HepG2 (cell line): Measurements from ENCODE around the gene ELAC1. TPM values are rescaled to one million over a fixed set of nuclear protein-coding genes. Genes with fewer than 3 reads are reported as not detected.

ENCODE experiments used
- ATAC-seq: fragments of 200-7000 bp; cut with Tn5 transposase; 3 replicates; pipeline ENCODE4 v1.9.1; 2020; ENCODE audit warnings: mild to moderate bottlenecking, moderate library complexity
- BruUV-seq: library from RNA; stranded (reverse); fragments of 400-500 nt; replicated peaks from 2 replicates; lab custom pipeline; 2021; lab: Mats Ljungman, UMichigan
- CTCF ChIA-PET: fragments of 300-600 bp; formaldehyde crosslinking; extraction: SDS; loops from one replicate; lab custom pipeline; 2021; ENCODE audit warnings: low total read pairs, inconsistent platforms, low intra/inter-chr PET ratio; lab: Yijun Ruan, JAX
- POLR2A ChIA-PET: fragments of 350-600 bp; sonication (Branson Sonifier 250); formaldehyde crosslinking; loops from one replicate; lab custom pipeline; 2020; ENCODE audit warnings: antibody characterized with exemption, inconsistent platforms; lab: Yijun Ruan, JAX
- DNase-seq: peaks from one replicate; pipeline ENCODE4 v3.0.0-alpha.2; 2015; ENCODE audit warnings: low spot score
- FAIRE-seq: peaks from 3 replicates; lab custom pipeline; 2011; peaks lifted over from hg19 to GRCh38; lab: Jason Lieb, UNC
- H2AFZ ChIP-seq: one replicate; pipeline ENCODE4 v1.6.1; 2011; ENCODE audit warnings: low read length, inconsistent platforms
- H3K27ac ChIP-seq: fragments of 300-600 bp; 3 replicates; pipeline ENCODE4 v1.8.0; 2011; ENCODE audit warnings: mixed run types, mild to moderate bottlenecking, mixed read lengths, low read length, inconsistent platforms; ENCODE audit not compliant: insufficient read depth; ENCODE audit errors: extremely low read length
- H3K27me3 ChIP-seq, 2 experiments: fragments of 200-600 bp in 1 of 2; 2 replicates in 1 of 2; 3 replicates in 1 of 2; pipeline versions ENCODE4 v1.6.0 to v1.8.0; 2011; ENCODE audit warnings: low read length in 2 of 2, mild to moderate bottlenecking in 2 of 2, moderate library complexity in 2 of 2, inconsistent platforms in 1 of 2; ENCODE audit not compliant: insufficient read depth in 2 of 2, control insufficient read depth in 1 of 2
- H3K36me3 ChIP-seq, 2 experiments: fragments of 200-600 bp in 1 of 2; replicated peaks in 1 of 2; 2 replicates in 1 of 2; 3 replicates in 1 of 2; pipeline versions ENCODE4 v1.5.1 to v1.8.0; 2011; ENCODE audit warnings: low read length in 2 of 2, inconsistent platforms in 1 of 2; ENCODE audit not compliant: insufficient read depth in 2 of 2, control insufficient read depth in 1 of 2
- H3K4me1 ChIP-seq: 2 replicates; pipeline ENCODE4 v1.5.1; 2012; ENCODE audit warnings: low read length, inconsistent platforms; ENCODE audit not compliant: insufficient read depth
- H3K4me2 ChIP-seq: 2 replicates; pipeline ENCODE4 v1.6.0; 2011; ENCODE audit warnings: low read depth, low read length, inconsistent platforms
- H3K4me3 ChIP-seq, 3 experiments: fragments of 200-600 bp in 1 of 3; sonication (generic), shearing (Covaris generic) in 1 of 3; replicated peaks in 1 of 3; 2 replicates each; pipeline ENCODE4 v1.5.1; 2011 to 2016; ENCODE audit warnings: low read length in 3 of 3, inconsistent platforms in 2 of 3, low read depth in 2 of 3, mild to moderate bottlenecking in 2 of 3, control low read depth in 1 of 3, mixed read lengths in 1 of 3; ENCODE audit not compliant: insufficient read depth in 1 of 3
- H3K79me2 ChIP-seq: one replicate; pipeline ENCODE4 v1.6.1; 2011; ENCODE audit warnings: low read length, inconsistent platforms; ENCODE audit not compliant: insufficient read depth
- H3K9ac ChIP-seq: 2 replicates; pipeline ENCODE4 v1.6.0; 2011; ENCODE audit warnings: mild to moderate bottlenecking, low read depth, low read length, inconsistent platforms; ENCODE audit not compliant: insufficient read depth
- H3K9me3 ChIP-seq: 2 replicates; pipeline ENCODE4 v1.5.1; 2012; ENCODE audit warnings: mild to moderate bottlenecking, low read length
- H4K20me1 ChIP-seq: 2 replicates; pipeline ENCODE4 v1.6.0; 2011; ENCODE audit warnings: inconsistent platforms, mild to moderate bottlenecking, low read length, moderate library complexity; ENCODE audit not compliant: insufficient read depth
- MZF1 ChIP-seq: sonication (generic); formaldehyde crosslinking; IDR thresholded peaks from 2 replicates; pipeline ENCODE4 v1.8.1; 2023; ENCODE audit warnings: mild to moderate bottlenecking, missing genetic modification reagents, borderline replicate concordance
- NR2F6 ChIP-seq, 2 experiments: IDR thresholded peaks; 2 replicates each; pipeline ENCODE4 v1.6.1; 2016; ENCODE audit warnings: antibody characterized with exemption in 1 of 2, mild to moderate bottlenecking in 1 of 2
- SIX1 ChIP-seq: sonication (generic); formaldehyde crosslinking; IDR thresholded peaks from 2 replicates; pipeline ENCODE4 v1.4.0; 2020; ENCODE audit warnings: missing genetic modification reagents, borderline replicate concordance
- SIX4 ChIP-seq: sonication (generic); formaldehyde crosslinking; IDR thresholded peaks from 2 replicates; pipeline ENCODE4 v1.4.0; 2020; ENCODE audit warnings: missing genetic modification reagents
- SP2 ChIP-seq: sonication (generic); formaldehyde crosslinking; IDR thresholded peaks from 2 replicates; pipeline ENCODE4 v1.5.1; 2020; ENCODE audit warnings: mild to moderate bottlenecking, missing genetic modification reagents
- ZNF235 ChIP-seq: sonication (generic); formaldehyde crosslinking; IDR thresholded peaks from 2 replicates; pipeline ENCODE4 v1.8.1; 2023; ENCODE audit warnings: mild to moderate bottlenecking, missing genetic modification reagents, borderline replicate concordance
- ZNF256 ChIP-seq: sonication (generic); formaldehyde crosslinking; conservative IDR thresholded peaks from 2 replicates; pipeline ENCODE4 v1.4.0; 2020; ENCODE audit warnings: missing genetic modification reagents
- ZNF33B ChIP-seq: sonication (generic); formaldehyde crosslinking; IDR thresholded peaks from 2 replicates; pipeline ENCODE4 v1.5.1; 2020; ENCODE audit warnings: mild to moderate bottlenecking, missing genetic modification reagents
- ZNF343 ChIP-seq: sonication (generic); formaldehyde crosslinking; IDR thresholded peaks from 2 replicates; pipeline ENCODE4 v1.4.0; 2020; ENCODE audit warnings: mild to moderate bottlenecking, missing genetic modification reagents
- ZNF432 ChIP-seq: sonication (generic); formaldehyde crosslinking; IDR thresholded peaks from 2 replicates; pipeline ENCODE4 v1.5.0; 2020; ENCODE audit warnings: missing genetic modification reagents, mild to moderate bottlenecking, borderline replicate concordance
- ZNF557 ChIP-seq: sonication (generic); formaldehyde crosslinking; IDR thresholded peaks from 2 replicates; pipeline ENCODE4 v1.4.0; 2020; ENCODE audit warnings: missing genetic modification reagents
- ZNF777 ChIP-seq: sonication (generic); formaldehyde crosslinking; IDR thresholded peaks from 2 replicates; pipeline ENCODE4 v1.4.0; 2020; ENCODE audit warnings: missing genetic modification reagents
- WGBS: methylation state at CpG from one replicate; pipeline ENCODE4 v1.1.6; 2017; ENCODE audit warnings: low lambda C conversion rate; 5-methylcytosine and 5-hydroxymethylcytosine counted together
- in situ Hi-C: cut with HindIII; loops from 2 replicates; pipeline ENCODE4 v1.10.0; 2017; ENCODE audit warnings: low pct_unique_long_range_greater_than_20kb; ENCODE audit not compliant: extremely low pct_ligation_motif_present
- intact Hi-C: fragments of 100-400 bp; cut with micrococcal nuclease; formaldehyde crosslinking; loops from one replicate; pipeline ENCODE4 v1.10.0; 2022; ENCODE audit not compliant: unreplicated experiment
- polyA plus RNA-seq, 8 experiments: library from polyadenylated mRNA; depleted of rRNA in 3 of 8; stranded (reverse) in 7 of 8; unstranded in 1 of 8; fragments of >200 nt; fragmentation: Illumina TruSeq in 4 of 8; extraction: Trizol in 4 of 8; gene quantifications; 2 replicates each; pipeline versions ENCODE4 v1.2.1 to v1.2.3, GENCODE V29; 2011 to 2016; ENCODE audit warnings: low read depth in 4 of 8, missing spikeins in 1 of 8, mixed read lengths in 1 of 8; ENCODE audit not compliant: insufficient read depth in 1 of 8
- total RNA-seq, 5 experiments: library from RNA; depleted of rRNA; stranded (reverse); fragments of >200 nt; fragmentation: Illumina TruSeq; extraction: Trizol; gene quantifications; 2 replicates each; pipeline ENCODE4 v1.2.3, GENCODE V29; 2016; ENCODE audit warnings: low read depth in 1 of 5
- TF ChIP-seq, protein P1 (sequence below): sonication (generic); formaldehyde crosslinking; IDR thresholded peaks from 2 replicates; pipeline ENCODE4 v1.4.0; 2020; ENCODE audit warnings: missing genetic modification reagents, borderline replicate concordance
- TF ChIP-seq, protein P2 (sequence below): fragments of 450-650 bp; IDR thresholded peaks from 2 replicates; pipeline ENCODE4 v1.6.1; 2017
- TF ChIP-seq, protein P3 (sequence below): sonication (generic); formaldehyde crosslinking; IDR thresholded peaks from 2 replicates; pipeline ENCODE4 v1.8.1; 2023; ENCODE audit warnings: mild to moderate bottlenecking, moderate library complexity, missing genetic modification reagents
- TF ChIP-seq, protein P4 (sequence below): sonication (generic); formaldehyde crosslinking; IDR thresholded peaks from 2 replicates; pipeline ENCODE4 v1.5.1; 2020; ENCODE audit warnings: missing genetic modification reagents, mild to moderate bottlenecking, borderline replicate concordance
- TF ChIP-seq, protein P5 (sequence below): sonication (generic); formaldehyde crosslinking; IDR thresholded peaks from 2 replicates; pipeline ENCODE4 v1.8.0; 2022; ENCODE audit warnings: low read depth, missing genetic modification reagents
- TF ChIP-seq, protein P6 (sequence below): sonication (generic); formaldehyde crosslinking; IDR thresholded peaks from 2 replicates; pipeline ENCODE4 v1.8.0; 2022; ENCODE audit warnings: missing genetic modification reagents, mild to moderate bottlenecking, moderate library complexity, borderline replicate concordance

Gene ELAC1
- total and polyA plus RNA-seq, 2 of the 13 experiments (the other 11 are each of a cell fraction or from before 2014, with no cell fraction given), result 1.9 to 3.6 TPM

DNA sequence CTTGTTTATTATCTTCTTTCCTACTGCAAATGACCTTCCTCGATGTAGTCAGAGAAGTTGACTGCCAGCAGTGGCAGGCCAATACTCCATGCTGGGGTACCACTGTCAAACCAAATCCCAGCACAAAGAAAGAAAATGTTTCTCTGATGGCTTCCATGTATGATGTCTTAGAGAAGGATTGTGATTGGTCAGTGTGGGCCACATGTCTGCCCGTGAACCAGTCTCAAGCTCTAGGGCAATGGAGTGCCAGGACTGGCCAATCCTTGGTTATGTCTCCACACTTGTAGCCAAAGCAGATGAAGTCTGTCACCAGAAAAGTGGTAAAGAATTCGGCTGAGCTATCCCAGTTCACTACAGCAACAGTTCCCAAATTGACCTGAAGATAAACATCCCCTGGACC is 44.6 kb downstream of the ELAC1 start:
- DNase-seq, result no peak
- intact Hi-C loops, result no loop called here
- Histone ChIP-seq H3K27ac (no peak overlapping the region), H3K4me2 (no peak overlapping the region), H3K4me3 (no peak overlapping the region), H3K27me3 (no peaks in the 10 kb centered on the region), H2AFZ (no peak overlapping the region), H3K9ac (no peak overlapping the region), H3K36me3 (no peaks in the 10 kb centered on the region), H3K9me3 (no peaks in the 10 kb centered on the region), H3K79me2 (no peaks in the 10 kb centered on the region), H3K4me1 (peaks cover 12% of the 10 kb centered on the region), H4K20me1 (no peaks in the 10 kb centered on the region)
- ChIA-PET POLR2A (no interaction called here), CTCF (no interaction called here)
- in situ Hi-C loops, result no loop called here
- no TSS peak for BruUV-seq
- 27% methylated on average over 3 of the region's 3 CpGs for WGBS
- ATAC-seq, result no peak
- FAIRE-seq, result no peak
- TF ChIP-seq SP2 (no peak), ZNF235 (no peak), ZNF256 (no peak), MZF1 (CRISPR knock-in tag) (no peak), ZNF33B (no peak), NR2F6 (IDR thresholded peaks at IDR 0.05) (no peak), NR2F6 (CRISPR knock-in tag; IDR thresholded peaks at IDR 0.05) (no peak), ZNF343 (no peak), SIX1 (CRISPR knock-in tag) (no peak), ZNF557 (CRISPR knock-in tag) (no peak), SIX4 (CRISPR knock-in tag) (no peak), ZNF777 (CRISPR knock-in tag) (no peak), ZNF432 (no peak)
- TF ChIP-seq, protein P1, sequence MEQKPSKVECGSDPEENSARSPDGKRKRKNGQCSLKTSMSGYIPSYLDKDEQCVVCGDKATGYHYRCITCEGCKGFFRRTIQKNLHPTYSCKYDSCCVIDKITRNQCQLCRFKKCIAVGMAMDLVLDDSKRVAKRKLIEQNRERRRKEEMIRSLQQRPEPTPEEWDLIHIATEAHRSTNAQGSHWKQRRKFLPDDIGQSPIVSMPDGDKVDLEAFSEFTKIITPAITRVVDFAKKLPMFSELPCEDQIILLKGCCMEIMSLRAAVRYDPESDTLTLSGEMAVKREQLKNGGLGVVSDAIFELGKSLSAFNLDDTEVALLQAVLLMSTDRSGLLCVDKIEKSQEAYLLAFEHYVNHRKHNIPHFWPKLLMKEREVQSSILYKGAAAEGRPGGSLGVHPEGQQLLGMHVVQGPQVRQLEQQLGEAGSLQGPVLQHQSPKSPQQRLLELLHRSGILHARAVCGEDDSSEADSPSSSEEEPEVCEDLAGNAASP (CRISPR knock-in tag), result no peak
- TF ChIP-seq, protein P2, sequence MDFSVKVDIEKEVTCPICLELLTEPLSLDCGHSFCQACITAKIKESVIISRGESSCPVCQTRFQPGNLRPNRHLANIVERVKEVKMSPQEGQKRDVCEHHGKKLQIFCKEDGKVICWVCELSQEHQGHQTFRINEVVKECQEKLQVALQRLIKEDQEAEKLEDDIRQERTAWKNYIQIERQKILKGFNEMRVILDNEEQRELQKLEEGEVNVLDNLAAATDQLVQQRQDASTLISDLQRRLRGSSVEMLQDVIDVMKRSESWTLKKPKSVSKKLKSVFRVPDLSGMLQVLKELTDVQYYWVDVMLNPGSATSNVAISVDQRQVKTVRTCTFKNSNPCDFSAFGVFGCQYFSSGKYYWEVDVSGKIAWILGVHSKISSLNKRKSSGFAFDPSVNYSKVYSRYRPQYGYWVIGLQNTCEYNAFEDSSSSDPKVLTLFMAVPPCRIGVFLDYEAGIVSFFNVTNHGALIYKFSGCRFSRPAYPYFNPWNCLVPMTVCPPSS, result no peak
- TF ChIP-seq, protein P3, sequence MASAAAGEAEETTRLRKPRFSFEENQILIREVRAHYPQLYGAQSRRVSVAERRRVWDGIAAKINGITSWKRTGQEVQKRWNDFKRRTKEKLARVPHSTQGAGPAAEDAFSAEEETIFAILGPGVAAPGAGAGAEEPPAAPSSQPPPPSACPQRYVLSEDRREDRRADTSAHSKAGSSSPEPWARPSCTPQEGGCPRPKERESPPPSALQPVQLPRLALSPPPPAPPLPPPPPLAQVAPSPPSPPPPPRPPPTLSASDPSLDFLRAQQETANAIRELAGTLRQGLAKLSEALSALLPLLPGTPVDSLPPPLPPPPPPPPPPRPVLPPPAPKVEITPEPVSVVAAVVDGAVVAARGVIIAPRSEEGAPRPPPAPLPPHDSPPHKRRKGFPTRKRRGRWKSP (CRISPR knock-in tag), result no peak
- TF ChIP-seq, protein P4, sequence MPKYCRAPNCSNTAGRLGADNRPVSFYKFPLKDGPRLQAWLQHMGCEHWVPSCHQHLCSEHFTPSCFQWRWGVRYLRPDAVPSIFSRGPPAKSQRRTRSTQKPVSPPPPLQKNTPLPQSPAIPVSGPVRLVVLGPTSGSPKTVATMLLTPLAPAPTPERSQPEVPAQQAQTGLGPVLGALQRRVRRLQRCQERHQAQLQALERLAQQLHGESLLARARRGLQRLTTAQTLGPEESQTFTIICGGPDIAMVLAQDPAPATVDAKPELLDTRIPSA, result no peak
- TF ChIP-seq, protein P5, sequence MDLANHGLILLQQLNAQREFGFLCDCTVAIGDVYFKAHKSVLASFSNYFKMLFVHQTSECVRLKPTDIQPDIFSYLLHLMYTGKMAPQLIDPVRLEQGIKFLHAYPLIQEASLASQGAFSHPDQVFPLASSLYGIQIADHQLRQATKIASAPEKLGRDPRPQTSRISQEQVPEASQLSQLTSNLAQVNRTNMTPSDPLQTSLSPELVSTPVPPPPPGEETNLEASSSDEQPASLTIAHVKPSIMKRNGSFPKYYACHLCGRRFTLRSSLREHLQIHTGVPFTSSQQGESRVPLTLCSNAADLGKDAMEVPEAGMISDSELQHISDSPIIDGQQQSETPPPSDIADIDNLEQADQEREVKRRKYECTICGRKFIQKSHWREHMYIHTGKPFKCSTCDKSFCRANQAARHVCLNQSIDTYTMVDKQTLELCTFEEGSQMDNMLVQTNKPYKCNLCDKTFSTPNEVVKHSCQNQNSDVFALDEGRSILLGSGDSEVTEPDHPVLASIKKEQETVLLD (CRISPR knock-in tag), result no peak
- TF ChIP-seq, protein P6, sequence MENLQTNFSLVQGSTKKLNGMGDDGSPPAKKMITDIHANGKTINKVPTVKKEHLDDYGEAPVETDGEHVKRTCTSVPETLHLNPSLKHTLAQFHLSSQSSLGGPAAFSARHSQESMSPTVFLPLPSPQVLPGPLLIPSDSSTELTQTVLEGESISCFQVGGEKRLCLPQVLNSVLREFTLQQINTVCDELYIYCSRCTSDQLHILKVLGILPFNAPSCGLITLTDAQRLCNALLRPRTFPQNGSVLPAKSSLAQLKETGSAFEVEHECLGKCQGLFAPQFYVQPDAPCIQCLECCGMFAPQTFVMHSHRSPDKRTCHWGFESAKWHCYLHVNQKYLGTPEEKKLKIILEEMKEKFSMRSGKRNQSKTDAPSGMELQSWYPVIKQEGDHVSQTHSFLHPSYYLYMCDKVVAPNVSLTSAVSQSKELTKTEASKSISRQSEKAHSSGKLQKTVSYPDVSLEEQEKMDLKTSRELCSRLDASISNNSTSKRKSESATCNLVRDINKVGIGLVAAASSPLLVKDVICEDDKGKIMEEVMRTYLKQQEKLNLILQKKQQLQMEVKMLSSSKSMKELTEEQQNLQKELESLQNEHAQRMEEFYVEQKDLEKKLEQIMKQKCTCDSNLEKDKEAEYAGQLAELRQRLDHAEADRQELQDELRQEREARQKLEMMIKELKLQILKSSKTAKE (CRISPR knock-in tag), result no peak
